IPS-15b (cell line): ENCODE results near the gene ADA.

Source experiments
- H3K27me3 ChIP-seq: one replicate; pipeline ENCODE4 v1.6.1; 2013; ENCODE audit warnings: low read length; ENCODE audit not compliant: control insufficient read depth, insufficient read depth
- H3K36me3 ChIP-seq: one replicate; pipeline ENCODE4 v1.6.1; 2013; ENCODE audit warnings: low read length; ENCODE audit not compliant: control insufficient read depth, insufficient read depth
- H3K4me1 ChIP-seq: one replicate; pipeline ENCODE4 v1.6.1; 2013; ENCODE audit warnings: mild to moderate bottlenecking, low read length; ENCODE audit not compliant: control insufficient read depth, insufficient read depth
- H3K4me3 ChIP-seq: one replicate; pipeline ENCODE4 v1.5.1; 2013; ENCODE audit warnings: low read depth, low read length
- H3K9ac ChIP-seq: one replicate; pipeline ENCODE4 v1.6.1; 2013; ENCODE audit warnings: low read depth, mild to moderate bottlenecking, low read length
- H3K9me3 ChIP-seq: one replicate; pipeline ENCODE4 v1.6.1; 2013; ENCODE audit warnings: mild to moderate bottlenecking, low read length; ENCODE audit not compliant: control insufficient read depth, insufficient read depth

Gene ADA

GRCh38 chr20:44642203-44643153 lies 9.0 kb downstream of the ADA start:
- Histone ChIP-seq H3K4me3 (no peak overlapping the region), H3K4me1 (peaks cover 13% of the 10 kb centered on the region), H3K9ac (peak overlapping the region; percentile 60), H3K9me3 (no peaks in the 10 kb centered on the region), H3K36me3 (no peaks in the 10 kb centered on the region), H3K27me3 (no peaks in the 10 kb centered on the region)

GRCh38 chr20:44641325-44641724 lies 10.2 kb downstream of the ADA start:
- Histone ChIP-seq H3K36me3 (no peaks in the 10 kb centered on the region), H3K27me3 (no peaks in the 10 kb centered on the region), H3K9ac (no peak overlapping the region), H3K4me3 (no peak overlapping the region), H3K4me1 (peaks cover 13% of the 10 kb centered on the region), H3K9me3 (no peaks in the 10 kb centered on the region)

GRCh38 chr20:44640522-44640921 lies 11.0 kb downstream of the ADA start:
- no peaks in the 10 kb centered on the region for H3K27me3 ChIP-seq
- H3K9ac ChIP-seq: no peak overlapping the region
- no peaks in the 10 kb centered on the region for H3K36me3 ChIP-seq
- no peak overlapping the region for H3K4me3 ChIP-seq
- H3K4me1 ChIP-seq: peaks cover 11% of the 10 kb centered on the region
- no peaks in the 10 kb centered on the region for H3K9me3 ChIP-seq

- peaks cover 8% of the 10 kb centered on the region for H3K4me1 ChIP-seq
- H3K9ac ChIP-seq: no peak overlapping the region
- H3K36me3 ChIP-seq: no peaks in the 10 kb centered on the region
- H3K4me3 ChIP-seq: no peak overlapping the region
- no peaks in the 10 kb centered on the region for H3K9me3 ChIP-seq
- H3K27me3 ChIP-seq: no peaks in the 10 kb centered on the region
Measured at GRCh38 chr20:44637522-44638372, 13.8 kb downstream of the ADA start.

- H3K4me1 ChIP-seq: peaks cover under 1% of the 10 kb centered on the region
- no peak overlapping the region for H3K9ac ChIP-seq
- H3K9me3 ChIP-seq: no peaks in the 10 kb centered on the region
- no peaks in the 10 kb centered on the region for H3K36me3 ChIP-seq
- no peak overlapping the region for H3K4me3 ChIP-seq
- no peaks in the 10 kb centered on the region for H3K27me3 ChIP-seq
Measured at GRCh38 chr20:44637042-44637441, 14.5 kb downstream of the ADA start.

- Histone ChIP-seq H3K9me3 (no peaks in the 10 kb centered on the region), H3K36me3 (no peaks in the 10 kb centered on the region), H3K4me1 (no peaks in the 10 kb centered on the region), H3K9ac (no peak overlapping the region), H3K4me3 (no peak overlapping the region), H3K27me3 (no peaks in the 10 kb centered on the region)
Measured at GRCh38 chr20:44635877-44636276, 15.6 kb downstream of the ADA start.

- no peaks in the 10 kb centered on the region for H3K4me1 ChIP-seq
- H3K27me3 ChIP-seq: no peaks in the 10 kb centered on the region
- H3K4me3 ChIP-seq: no peak overlapping the region
- no peak overlapping the region for H3K9ac ChIP-seq
- H3K9me3 ChIP-seq: no peaks in the 10 kb centered on the region
- H3K36me3 ChIP-seq: no peaks in the 10 kb centered on the region
Measured at GRCh38 chr20:44633872-44634600, 17.5 kb downstream of the ADA start.

- no peak overlapping the region for H3K9ac ChIP-seq
- no peaks in the 10 kb centered on the region for H3K27me3 ChIP-seq
- H3K9me3 ChIP-seq: no peaks in the 10 kb centered on the region
- H3K4me1 ChIP-seq: no peaks in the 10 kb centered on the region
- H3K36me3 ChIP-seq: no peaks in the 10 kb centered on the region
- H3K4me3 ChIP-seq: no peak overlapping the region
Measured at GRCh38 chr20:44633187-44633810, 18.2 kb downstream of the ADA start.

- no peaks in the 10 kb centered on the region for H3K27me3 ChIP-seq
- no peak overlapping the region for H3K4me3 ChIP-seq
- no peak overlapping the region for H3K9ac ChIP-seq
- no peaks in the 10 kb centered on the region for H3K9me3 ChIP-seq
- no peaks in the 10 kb centered on the region for H3K4me1 ChIP-seq
- no peaks in the 10 kb centered on the region for H3K36me3 ChIP-seq
Measured at GRCh38 chr20:44632103-44632752, 19.3 kb downstream of the ADA start.

- H3K4me1 ChIP-seq: no peaks in the 10 kb centered on the region
- H3K9me3 ChIP-seq: no peaks in the 10 kb centered on the region
- H3K4me3 ChIP-seq: no peak overlapping the region
- H3K36me3 ChIP-seq: no peaks in the 10 kb centered on the region
- H3K27me3 ChIP-seq: no peaks in the 10 kb centered on the region
- no peak overlapping the region for H3K9ac ChIP-seq
Measured at GRCh38 chr20:44630297-44630696, 21.2 kb downstream of the ADA start.

- Histone ChIP-seq H3K9ac (no peak overlapping the region), H3K36me3 (no peaks in the 10 kb centered on the region), H3K4me1 (no peaks in the 10 kb centered on the region), H3K4me3 (no peak overlapping the region), H3K9me3 (no peaks in the 10 kb centered on the region), H3K27me3 (no peaks in the 10 kb centered on the region)
Measured at GRCh38 chr20:44629542-44629941, 22.0 kb downstream of the ADA start.
